HG02885 (cell line): Measurements from ENCODE around the gene LSM4.
"Not testable (repeated sequence)": the region's sequence is repeated elsewhere in the genome, so short reads cannot be mapped to it uniquely, and the experiment has no call there.

Source experiments
- ATAC-seq: cut with Tn5 transposase; IDR thresholded peaks from one replicate; pipeline ENCODE4 v1.9.1; 2021; ENCODE audit warnings: mild to moderate bottlenecking; ENCODE audit not compliant: unreplicated experiment, poor library complexity

The LSM4 gene

GRCh38 chr19:18322759-18323460, at the start of gene LSM4:
Gene LSM4, minus strand, starts transcription at chr19:18323076. Its CDS starts 56 bp downstream, at chr19:18323020.
- peak; percentile 95 for ATAC-seq

GRCh38 chr19:18368504-18369222, 45.8 kb upstream of the LSM4 start:
- ATAC-seq, result no peak

GRCh38 chr19:18366021-18366435, 43.2 kb upstream of the LSM4 start:
- no peak for ATAC-seq

- ATAC-seq, result no peak
These were observed 42.1 kb upstream of the LSM4 start for GRCh38 chr19:18364826-18365528.

- not testable (repeated sequence) for ATAC-seq
These were observed 41.5 kb upstream of the LSM4 start for GRCh38 chr19:18364277-18364825.

- ATAC-seq, result no peak
These were observed 40.9 kb upstream of the LSM4 start for GRCh38 chr19:18363787-18364186.

GRCh38 chr19:18362934-18363542, 40.2 kb upstream of the LSM4 start:
- ATAC-seq, result no peak

- ATAC-seq, result no peak
These were observed 38.8 kb upstream of the LSM4 start for GRCh38 chr19:18361646-18362045.

- no peak for ATAC-seq
These were observed 34.2 kb upstream of the LSM4 start for GRCh38 chr19:18357041-18357440.

GRCh38 chr19:18354743-18355142, 31.9 kb upstream of the LSM4 start:
- not testable (repeated sequence) for ATAC-seq

GRCh38 chr19:18353378-18354005, 30.6 kb upstream of the LSM4 start:
- ATAC-seq, result no peak

- no peak for ATAC-seq
These were observed 28.7 kb upstream of the LSM4 start for GRCh38 chr19:18351544-18351943.

- ATAC-seq, result no peak
These were observed 27.6 kb upstream of the LSM4 start for GRCh38 chr19:18350490-18350889.

GRCh38 chr19:18349524-18350128, 26.8 kb upstream of the LSM4 start:
- ATAC-seq, result no peak

- not testable (repeated sequence) for ATAC-seq
These were observed 26.0 kb upstream of the LSM4 start for GRCh38 chr19:18348818-18349339.

- ATAC-seq, result no peak
These were observed 25.3 kb upstream of the LSM4 start for GRCh38 chr19:18348171-18348570.

- ATAC-seq, result no peak
These were observed 23.2 kb upstream of the LSM4 start for GRCh38 chr19:18346091-18346490.

- no peak for ATAC-seq
These were observed 22.4 kb upstream of the LSM4 start for GRCh38 chr19:18345296-18345695.

- ATAC-seq, result no peak
These were observed 21.7 kb upstream of the LSM4 start for GRCh38 chr19:18344582-18344950.
